Suprapubic skin (tissue), 4 donors: ENCODE data around the gene ZNF407. TPM values are rescaled to one million over a fixed set of nuclear protein-coding genes. Genes with fewer than 3 reads are reported as not detected.

Experiments
- DNase-seq, 2 donors: peaks; one replicate each; pipeline ENCODE4 v3.0.0-alpha.2; 2019; ENCODE audit warnings: low spot score in 2 of 2
- H3K27ac ChIP-seq: fragments of 200-600 bp; sonication (generic); one replicate; pipeline ENCODE4 v1.5.1; 2019
- H3K27me3 ChIP-seq: fragments of 200-600 bp; sonication (generic); one replicate; pipeline ENCODE4 v1.5.1; 2019
- H3K36me3 ChIP-seq: fragments of 200-600 bp; sonication (generic); one replicate; pipeline ENCODE4 v1.5.1; 2019
- H3K4me1 ChIP-seq: fragments of 200-600 bp; sonication (generic); one replicate; pipeline ENCODE4 v1.5.1; 2019
- H3K4me3 ChIP-seq: fragments of 200-600 bp; sonication (generic); one replicate; pipeline ENCODE4 v1.5.1; 2019; ENCODE audit warnings: mild to moderate bottlenecking
- H3K9me3 ChIP-seq: fragments of 200-600 bp; sonication (generic); one replicate; pipeline ENCODE4 v1.5.1; 2019
- CTCF ChIP-seq, 2 donors: fragments of 200-600 bp in 1 of 2; fragments of 450-650 bp in 1 of 2; sonication (generic) in 1 of 2; IDR thresholded peaks; one replicate each; pipeline ENCODE4 v1.5.1; 2016 to 2019; ENCODE audit warnings: antibody characterized with exemption in 2 of 2, mild to moderate bottlenecking in 1 of 2, moderate library complexity in 1 of 2
- EP300 ChIP-seq: sonication (generic); formaldehyde crosslinking; IDR thresholded peaks from one replicate; pipeline ENCODE4 v1.6.1; 2017; ENCODE audit warnings: antibody characterized with exemption
- POLR2A ChIP-seq, 2 donors: fragments of 450-650 bp; IDR thresholded peaks; one replicate each; pipeline ENCODE4 v1.6.1; 2017; ENCODE audit warnings: antibody characterized with exemption in 2 of 2, mild to moderate bottlenecking in 2 of 2, moderate library complexity in 2 of 2
- POLR2AphosphoS5 ChIP-seq, 3 donors: sonication (generic); formaldehyde crosslinking; IDR thresholded peaks; one replicate each; pipeline ENCODE4 v1.6.1; 2017; ENCODE audit warnings: antibody characterized with exemption in 3 of 3
- WGBS: methylation state at CpG from one replicate; pipeline ENCODE4 v1.1.5; 2018; 5-methylcytosine and 5-hydroxymethylcytosine counted together
- total RNA-seq, 4 donors: library from RNA; depleted of rRNA; stranded (reverse); fragments of >200 nt; gene quantifications; one replicate each; pipeline ENCODE4 v1.1.0, GENCODE V29; 2016

The ZNF407 gene
- total RNA-seq, 4 donors from 2014 or later: 10.7 to 22.1 (median 13.8) TPM

GRCh38 chr18:74803769-74804168 lies 206.1 kb downstream of the ZNF407 start:
- WGBS: 81% methylated on average over 10 of the region's 10 CpGs
- H3K4me3 ChIP-seq: no peak overlapping the region
- H3K9me3 ChIP-seq: no peaks in the 10 kb centered on the region
- no peaks in the 10 kb centered on the region for H3K36me3 ChIP-seq
- no peaks in the 10 kb centered on the region for H3K4me1 ChIP-seq
- TF ChIP-seq POLR2A (IDR thresholded peaks at IDR 0.05): no peak
- TF ChIP-seq CTCF (IDR thresholded peaks at IDR 0.05): no peak
- TF ChIP-seq POLR2AphosphoS5 (IDR thresholded peaks at IDR 0.05): no peak
- no peak for TF ChIP-seq EP300
- no peaks in the 10 kb centered on the region for H3K27me3 ChIP-seq
- DNase-seq: no peak
- no peak overlapping the region for H3K27ac ChIP-seq

- no peak for TF ChIP-seq EP300
- no peak for TF ChIP-seq CTCF (IDR thresholded peaks at IDR 0.05)
- TF ChIP-seq POLR2AphosphoS5 (IDR thresholded peaks at IDR 0.05): no peak
- no peak for TF ChIP-seq POLR2A (IDR thresholded peaks at IDR 0.05)
- no peak overlapping the region for H3K27ac ChIP-seq
Observed at GRCh38 chr18:74804677-74805076, 207.0 kb downstream of the ZNF407 start.

DNA sequence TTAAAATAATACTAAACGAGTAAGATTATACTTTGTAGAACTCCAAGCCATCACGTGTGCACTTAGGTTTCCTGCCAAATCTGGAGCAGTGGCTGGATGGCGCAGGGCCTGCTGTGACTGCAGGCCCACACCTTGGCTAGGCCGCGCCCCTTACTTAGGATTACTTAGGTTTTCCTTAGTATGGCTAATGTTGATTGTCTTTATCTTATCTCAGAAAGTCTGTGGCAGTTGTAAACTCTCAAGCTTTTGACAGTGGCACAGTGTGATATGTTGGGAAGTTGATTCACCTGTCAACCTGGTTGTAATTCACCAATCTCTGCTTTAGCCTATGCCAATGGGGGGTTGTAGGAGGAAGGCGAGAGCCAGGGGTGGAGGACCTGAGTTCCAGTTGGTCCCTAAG lies 208.4 kb downstream of the ZNF407 start:
- WGBS: 77% methylated on average over 6 of the region's 6 CpGs
- no peak for DNase-seq
- Histone ChIP-seq H3K27me3 (no peaks in the 10 kb centered on the region), H3K4me3 (no peak overlapping the region), H3K4me1 (no peaks in the 10 kb centered on the region), H3K36me3 (no peaks in the 10 kb centered on the region), H3K9me3 (no peaks in the 10 kb centered on the region), H3K27ac (no peak overlapping the region)
- TF ChIP-seq POLR2AphosphoS5 (IDR thresholded peaks at IDR 0.05) (no peak), CTCF (IDR thresholded peaks at IDR 0.05) (no peak)

More at GRCh38 chr18:74804677-74805076, 207.0 kb downstream of the ZNF407 start:
- H3K4me1 ChIP-seq: no peaks in the 10 kb centered on the region
- H3K27me3 ChIP-seq: no peaks in the 10 kb centered on the region
- 65% methylated on average over 6 of the region's 6 CpGs for WGBS
- no peaks in the 10 kb centered on the region for H3K9me3 ChIP-seq
- no peak for DNase-seq
- no peaks in the 10 kb centered on the region for H3K36me3 ChIP-seq
- H3K4me3 ChIP-seq: no peak overlapping the region

DNA sequence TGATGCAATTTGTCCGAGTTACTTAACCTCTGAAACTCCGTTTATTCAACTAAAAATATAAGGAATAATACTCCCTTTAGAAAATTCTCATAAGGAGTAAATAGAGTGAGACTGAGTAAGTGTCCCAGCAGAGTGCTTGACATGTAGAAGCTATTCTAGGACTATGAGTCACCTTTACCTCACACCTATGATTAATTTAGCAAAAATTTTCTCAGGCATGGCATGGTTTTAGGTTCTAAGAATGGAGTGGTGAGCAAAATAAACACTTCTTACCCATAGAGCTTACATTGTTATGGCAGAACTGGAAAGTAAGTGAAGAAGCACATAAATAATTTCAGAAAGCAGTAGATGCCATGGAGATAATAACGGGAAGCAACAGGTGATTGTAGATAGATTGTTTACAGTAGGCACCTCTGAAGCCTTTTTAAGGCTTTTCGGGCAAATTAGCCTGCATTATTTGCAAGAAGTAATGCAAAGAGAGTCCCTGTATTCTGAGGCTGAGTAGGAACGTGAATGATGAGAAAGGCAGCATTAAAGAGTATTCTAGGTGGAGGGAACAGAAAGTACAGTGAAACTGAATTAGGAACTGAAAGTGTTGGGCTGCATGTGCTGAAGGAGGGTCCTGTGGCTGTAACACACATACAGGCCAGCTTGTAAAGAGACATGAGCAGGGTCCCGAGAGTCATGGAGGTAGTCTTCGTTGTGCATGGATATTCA lies 209.2 kb downstream of the ZNF407 start:
- no peak overlapping the region for H3K27ac ChIP-seq
- H3K9me3 ChIP-seq: no peaks in the 10 kb centered on the region
- TF ChIP-seq CTCF (IDR thresholded peaks at IDR 0.05) (no peak), POLR2AphosphoS5 (IDR thresholded peaks at IDR 0.05) (no peak), POLR2A (IDR thresholded peaks at IDR 0.05) (no peak), EP300 (no peak)
- H3K4me3 ChIP-seq: no peak overlapping the region
- no peaks in the 10 kb centered on the region for H3K4me1 ChIP-seq
- no peaks in the 10 kb centered on the region for H3K27me3 ChIP-seq
- H3K36me3 ChIP-seq: no peaks in the 10 kb centered on the region
- DNase-seq: no peak
- 83% methylated on average over 7 of the region's 7 CpGs for WGBS

DNA sequence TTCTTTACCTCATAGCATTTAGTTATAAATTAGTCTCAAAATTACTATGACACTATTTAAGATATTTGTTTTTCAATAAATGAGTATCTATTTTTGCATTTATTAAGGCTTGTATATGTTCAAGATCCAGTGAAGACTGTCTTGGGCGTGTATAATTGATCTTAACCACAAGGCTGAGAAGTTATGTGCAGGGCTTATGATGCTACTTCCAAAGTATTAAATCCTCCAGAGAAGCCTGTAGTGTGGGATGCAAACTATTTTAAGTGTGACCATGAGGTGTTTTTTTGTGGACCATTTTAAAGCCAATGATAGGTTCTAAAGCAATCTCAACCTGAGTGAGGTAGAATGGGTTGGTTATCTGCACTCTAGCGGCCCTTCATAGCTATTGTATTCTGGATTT lies 219.9 kb downstream of the ZNF407 start:
- Histone ChIP-seq H3K27ac (no peak overlapping the region), H3K36me3 (no peaks in the 10 kb centered on the region), H3K4me3 (no peak overlapping the region), H3K4me1 (no peaks in the 10 kb centered on the region), H3K9me3 (no peaks in the 10 kb centered on the region), H3K27me3 (no peaks in the 10 kb centered on the region)
- TF ChIP-seq CTCF (IDR thresholded peaks at IDR 0.05) (no peak), EP300 (no peak), POLR2A (IDR thresholded peaks at IDR 0.05) (no peak), POLR2AphosphoS5 (IDR thresholded peaks at IDR 0.05) (no peak)
- DNase-seq: no peak
- 98% methylated on average over 2 of the region's 2 CpGs for WGBS
